ENCODE results near the gene HSPBP1. TPM values are rescaled to one million over a fixed set of nuclear protein-coding genes. Genes with fewer than 3 reads are reported as not detected.

HSPBP1 gene
- total RNA-seq, 1 donor from 2014 or later = 27.5 TPM

- DNase-seq = no peak
Measured at GRCh38 chr19:55275851-55276719, 3.8 kb downstream of the HSPBP1 start.

GRCh38 chr19:55273978-55274707, 5.8 kb downstream of the HSPBP1 start:
- no peak for DNase-seq

- DNase-seq = no peak
Measured at GRCh38 chr19:55272142-55272541, 7.8 kb downstream of the HSPBP1 start.

GRCh38 chr19:55270172-55270942, 9.6 kb downstream of the HSPBP1 start:
- no peak for DNase-seq

- no peak for DNase-seq
Measured at GRCh38 chr19:55269299-55269698, 10.6 kb downstream of the HSPBP1 start.

GRCh38 chr19:55266840-55267239, 13.1 kb downstream of the HSPBP1 start:
- no peak for DNase-seq

- no peak for DNase-seq
Measured at GRCh38 chr19:55266404-55266803, 13.5 kb downstream of the HSPBP1 start.

- DNase-seq = no peak
Measured at GRCh38 chr19:55265723-55266386, 14.1 kb downstream of the HSPBP1 start.

GRCh38 chr19:55265173-55265572, 14.7 kb downstream of the HSPBP1 start:
- no peak for DNase-seq

- no peak for DNase-seq
Measured at GRCh38 chr19:55264531-55264930, 15.4 kb downstream of the HSPBP1 start.

- no peak for DNase-seq
Measured at GRCh38 chr19:55262359-55262758, 17.6 kb downstream of the HSPBP1 start.

GRCh38 chr19:55261671-55262126, 18.2 kb downstream of the HSPBP1 start:
- no peak for DNase-seq

- no peak for DNase-seq
Measured at GRCh38 chr19:55259540-55260210, 20.2 kb downstream of the HSPBP1 start.

- DNase-seq = peak; percentile 100
Measured at GRCh38 chr19:55258828-55259539, 20.9 kb downstream of the HSPBP1 start, which contains the start of gene PPP6R1. TSS of gene PPP6R1 (minus strand) at chr19:55259017. CDS start at chr19:55247103, 11,914 bp downstream.

- no peak for DNase-seq
Measured at GRCh38 chr19:55258476-55258827, 21.5 kb downstream of the HSPBP1 start.

GRCh38 chr19:55257461-55258420, 22.2 kb downstream of the HSPBP1 start:
- DNase-seq = peak; percentile 28

GRCh38 chr19:55256562-55257460, 23.1 kb downstream of the HSPBP1 start:
- DNase-seq = no peak

All from tongue (tissue), 2 donors.